GM18499 (cell line): Measurements from ENCODE around the gene PYROXD2.

Experiments used
- ATAC-seq: cut with Tn5 transposase; IDR thresholded peaks from one replicate; pipeline ENCODE4 v1.9.1; 2021; ENCODE audit warnings: moderate number of reproducible peaks; ENCODE audit not compliant: insufficient read depth, unreplicated experiment

The PYROXD2 gene

GRCh38 chr10:98436704-98437103 is 21.7 kb upstream of the PYROXD2 start:
- ATAC-seq: no peak

GRCh38 chr10:98435178-98435577 is 20.2 kb upstream of the PYROXD2 start:
- ATAC-seq: no peak

DNA sequence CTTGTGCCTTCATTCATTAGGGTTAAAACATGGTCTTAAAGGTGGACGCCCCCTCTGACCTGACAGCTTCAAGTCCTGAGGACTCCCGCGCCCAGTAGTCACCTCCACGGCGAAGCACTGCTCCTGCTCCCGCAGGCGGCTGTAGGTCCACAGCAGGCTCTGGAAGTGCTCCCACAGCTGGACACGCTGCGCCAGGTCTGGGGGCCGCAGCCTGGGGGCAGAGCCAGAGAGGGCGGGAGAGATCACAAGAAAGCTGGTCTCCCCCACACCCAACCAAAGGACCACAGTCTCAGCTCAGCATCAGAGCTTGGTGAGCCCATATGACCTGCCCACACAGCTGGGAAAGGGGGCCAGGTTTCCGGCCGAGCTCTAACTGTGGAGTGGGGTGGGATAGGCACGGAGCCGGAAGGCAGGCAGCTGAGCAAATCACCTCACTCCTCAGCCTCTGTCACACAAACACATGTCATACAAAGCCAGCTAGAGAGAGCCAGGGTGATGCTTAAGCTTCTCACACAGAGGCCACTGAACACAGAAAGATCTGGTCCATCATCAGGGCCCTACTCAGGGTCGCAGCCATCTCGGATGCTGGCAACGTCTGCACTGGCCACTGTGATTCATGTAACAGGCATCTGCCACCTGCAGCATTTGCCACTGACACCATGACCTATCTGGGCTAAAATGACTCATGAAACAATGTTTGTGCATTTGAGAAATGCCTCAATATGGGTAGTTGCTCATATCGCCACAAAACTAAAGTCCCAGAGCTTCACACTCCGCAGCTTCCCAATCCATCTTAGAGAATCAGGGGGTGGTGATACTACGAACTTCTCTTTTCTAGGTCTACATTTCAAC is 19.1 kb upstream of the PYROXD2 start:
- no peak for ATAC-seq

GRCh38 chr10:98433371-98433770 is 18.4 kb upstream of the PYROXD2 start:
- no peak for ATAC-seq

DNA sequence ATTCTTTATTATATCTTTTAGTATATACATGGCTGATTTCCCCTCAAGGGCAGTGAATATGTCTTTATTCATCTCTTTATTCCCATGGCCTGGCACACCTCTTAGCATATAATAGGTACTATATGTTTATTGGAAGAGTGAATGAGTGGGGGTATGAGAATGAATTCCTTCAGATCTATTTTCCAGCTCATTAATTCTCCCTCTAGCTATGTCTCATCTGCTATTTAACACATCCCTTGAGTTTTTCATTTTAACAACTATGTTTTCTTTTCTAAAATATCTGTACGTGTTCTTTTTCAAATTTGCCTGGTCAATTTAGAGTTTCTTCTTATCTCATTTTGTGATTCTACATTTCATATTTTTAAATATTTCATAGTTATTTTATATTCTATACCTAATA is 17.3 kb upstream of the PYROXD2 start:
- no peak for ATAC-seq

- ATAC-seq: no peak
These were observed 16.0 kb upstream of the PYROXD2 start for GRCh38 chr10:98431016-98431415.

DNA sequence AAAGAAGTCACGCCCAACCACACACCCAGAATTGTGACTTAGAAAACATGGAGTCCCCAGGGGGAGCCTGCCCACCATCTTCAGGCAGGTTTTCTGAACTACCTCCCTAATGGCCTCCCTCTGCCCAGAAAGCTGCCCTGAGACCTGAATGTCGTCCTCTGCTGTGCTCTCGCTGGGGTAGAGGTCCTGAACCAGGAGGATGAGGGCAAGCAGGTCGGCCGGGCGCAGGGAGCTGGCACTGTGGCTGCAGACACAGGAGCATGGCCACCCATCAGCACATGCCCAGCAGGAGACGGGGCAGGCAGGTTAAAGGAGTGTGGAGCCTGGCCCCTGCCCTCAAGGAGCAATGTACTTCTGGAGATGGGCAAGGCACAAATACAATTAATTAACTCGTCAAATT is 15.4 kb upstream of the PYROXD2 start:
- no peak for ATAC-seq

- ATAC-seq: no peak
These were observed 14.5 kb upstream of the PYROXD2 start for GRCh38 chr10:98429320-98430072.

GRCh38 chr10:98427011-98427515 is 12.1 kb upstream of the PYROXD2 start:
- ATAC-seq: no peak

GRCh38 chr10:98425511-98426352 is 10.8 kb upstream of the PYROXD2 start:
- no peak for ATAC-seq

- ATAC-seq: no peak
These were observed 9.6 kb upstream of the PYROXD2 start for GRCh38 chr10:98424295-98425254.

GRCh38 chr10:98423691-98424120 is 8.7 kb upstream of the PYROXD2 start:
- ATAC-seq: no peak

GRCh38 chr10:98422182-98422581 is 7.2 kb upstream of the PYROXD2 start:
- no peak for ATAC-seq

DNA sequence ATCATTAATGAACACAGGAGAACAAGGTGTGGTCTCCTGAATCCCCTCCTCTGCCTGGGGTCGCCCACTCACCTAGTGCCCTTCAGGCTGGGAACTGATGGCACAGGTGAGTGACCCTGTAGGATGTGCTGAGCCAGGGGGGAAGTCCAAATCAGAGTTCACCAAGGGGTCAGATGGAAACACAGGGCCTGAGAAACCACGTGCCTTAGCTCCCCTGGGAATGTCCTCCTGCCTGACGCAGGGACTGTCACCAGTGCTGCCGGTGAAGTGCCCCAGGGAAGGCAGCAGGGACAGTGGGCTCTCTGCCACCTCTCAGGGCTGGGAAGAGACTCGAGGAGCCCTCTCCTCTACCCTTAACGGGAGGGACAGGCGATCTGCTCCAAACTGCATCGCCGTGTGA is 5.8 kb upstream of the PYROXD2 start:
- ATAC-seq: no peak

DNA sequence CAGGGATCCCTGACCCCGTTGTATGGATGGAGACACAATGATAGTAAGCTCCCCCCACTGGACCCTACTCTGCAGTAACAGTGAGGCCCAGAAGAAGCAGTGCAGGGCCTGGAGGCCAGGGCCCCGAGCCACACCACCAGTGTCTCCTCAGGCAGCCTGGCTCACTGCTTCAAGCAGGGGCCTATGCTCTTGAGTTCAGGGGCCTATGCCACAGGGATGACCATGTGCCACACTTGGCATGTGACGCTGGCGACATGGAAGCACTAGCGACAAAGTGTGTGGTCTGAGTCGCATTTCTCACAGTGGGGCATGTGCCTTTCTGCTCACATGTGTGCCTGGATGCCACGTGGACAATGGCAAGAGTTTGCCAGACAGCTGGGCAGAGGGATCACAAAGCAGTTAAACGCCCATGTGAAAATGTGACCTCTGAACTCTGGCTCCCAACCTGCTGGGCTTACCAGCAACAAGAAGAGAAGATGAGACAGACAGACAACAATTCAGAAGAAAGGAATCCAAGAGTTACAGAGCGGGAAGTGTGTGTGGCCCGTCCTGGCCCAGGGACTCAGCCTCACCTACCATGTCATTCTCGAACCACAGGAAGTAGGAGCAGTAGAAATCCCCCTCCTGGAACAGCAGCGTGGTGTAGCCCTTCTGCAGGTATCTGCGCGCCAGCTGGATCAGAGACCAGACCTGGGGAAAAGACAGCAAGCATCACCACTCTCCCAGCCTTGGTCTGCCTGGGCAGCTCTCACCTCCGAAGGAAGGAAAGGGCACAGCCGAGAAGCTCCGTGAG is 4.7 kb upstream of the PYROXD2 start:
- no peak for ATAC-seq

DNA sequence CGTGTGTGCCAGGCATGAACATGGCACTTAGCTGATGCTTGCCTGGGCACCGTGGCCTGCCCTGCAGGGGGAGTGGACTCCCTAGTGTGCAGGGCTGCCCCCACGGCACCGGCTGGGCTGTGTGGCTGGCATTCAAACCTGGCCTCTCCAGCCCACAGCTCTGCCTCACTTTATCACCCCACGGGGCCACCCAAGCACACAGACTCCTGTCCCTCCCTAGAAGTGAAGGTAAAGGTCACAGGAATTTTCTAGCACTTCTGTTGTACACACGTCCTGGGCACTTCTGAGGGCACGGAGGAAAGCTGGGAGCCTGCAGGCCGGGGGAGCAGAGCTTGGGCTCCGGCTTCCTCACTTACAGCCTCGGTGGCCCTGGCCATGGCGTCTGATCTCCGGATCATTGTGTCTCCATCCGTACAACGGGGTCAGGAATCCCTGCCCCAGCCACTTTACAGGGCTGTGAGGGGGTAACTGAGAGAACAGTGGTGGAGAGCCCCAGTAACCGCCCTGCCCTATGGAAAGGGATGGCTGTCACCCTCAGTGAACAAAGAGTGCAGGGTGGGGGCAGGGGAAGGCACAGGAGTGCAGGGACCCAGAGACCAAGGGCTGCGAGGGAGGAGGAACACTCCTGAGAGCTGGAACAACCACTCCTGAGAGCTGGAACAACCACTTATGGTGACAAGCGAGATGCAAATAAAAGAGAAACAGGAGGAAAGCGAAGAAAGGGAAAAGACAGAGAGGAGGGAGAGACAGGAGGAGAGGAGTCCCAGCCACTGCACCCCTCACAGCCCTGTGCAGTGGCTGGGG is 3.9 kb upstream of the PYROXD2 start:
- no peak for ATAC-seq

DNA sequence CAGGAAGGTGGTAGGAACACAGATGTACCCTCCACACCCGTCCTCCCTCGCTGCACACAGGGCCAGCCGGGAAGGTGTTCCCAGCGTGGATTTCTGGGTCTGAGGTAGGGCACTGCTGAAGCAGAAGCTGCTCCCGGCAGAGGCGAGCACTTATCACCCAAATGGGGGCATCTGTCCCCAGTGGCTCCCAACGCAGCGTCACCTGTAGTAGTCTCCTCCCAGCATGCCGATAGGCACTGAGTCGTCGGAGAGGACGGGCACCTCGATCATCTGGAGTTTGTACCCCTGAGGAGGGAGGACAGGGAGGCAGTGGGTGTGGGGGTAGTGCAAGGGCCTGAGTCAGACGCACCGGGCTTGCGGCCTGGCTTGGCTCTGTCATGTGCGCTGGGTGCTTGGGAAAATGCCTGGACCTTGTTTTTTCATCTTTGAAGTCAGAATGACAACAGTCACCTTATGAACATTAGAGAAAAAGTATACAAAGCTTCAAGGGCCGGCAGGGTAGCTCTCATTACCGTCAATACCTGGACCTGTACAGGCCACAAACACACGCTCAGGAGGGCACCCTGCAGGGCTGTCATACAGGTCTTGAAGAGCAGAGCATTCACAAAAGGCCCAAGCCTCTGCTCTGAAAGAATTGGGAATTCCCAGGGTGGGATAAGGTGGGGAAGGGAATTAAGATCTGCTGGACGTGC is 3.1 kb upstream of the PYROXD2 start:
- ATAC-seq: no peak
